GM12864 (cell line): Measurements from ENCODE around the gene TRIM74.
A peak's percentile ranks its signal among the peaks of the same experiment; 100 is the strongest.
"Not testable (repeated sequence)": the region's sequence is repeated elsewhere in the genome, so short reads cannot be mapped to it uniquely, and the experiment has no call there.

ENCODE experiments used
- DNase-seq: peaks from one replicate; pipeline ENCODE4 v3.0.0-alpha.2; 2011; ENCODE audit warnings: low read depth
- H3K4me3 ChIP-seq: 2 replicates; pipeline ENCODE4 v1.5.1; 2011; ENCODE audit warnings: mild to moderate bottlenecking, low read depth, low read length, control low read depth
- CTCF ChIP-seq: IDR thresholded peaks from 2 replicates; pipeline ENCODE4 v1.5.1; 2011; ENCODE audit warnings: low read depth, mild to moderate bottlenecking, moderate library complexity, low read length, control low read depth, inconsistent platforms; ENCODE audit errors: missing control alignments

The TRIM74 gene

GRCh38 chr7:72925546-72926120, 43.6 kb downstream of the TRIM74 start:
- no peak for TF ChIP-seq CTCF
- no peak for DNase-seq
- H3K4me3 ChIP-seq, result peak overlapping the region; percentile 77

GRCh38 chr7:72924733-72925545, 44.3 kb downstream of the TRIM74 start, which contains the start of gene POM121:
Gene POM121, plus strand, starts transcription at chr7:72925095. Its CDS starts 27 bp downstream, at chr7:72925122.
- DNase-seq, result peak; percentile 53
- TF ChIP-seq CTCF, result no peak
- H3K4me3 ChIP-seq, result peak within 1 kb of the TSS; percentile 77

GRCh38 chr7:72924386-72924732, 44.9 kb downstream of the TRIM74 start:
- peak overlapping the region; percentile 77 for H3K4me3 ChIP-seq
- no peak for DNase-seq
- TF ChIP-seq CTCF, result no peak

GRCh38 chr7:72919256-72919775, 50.0 kb downstream of the TRIM74 start:
- TF ChIP-seq CTCF, result no peak
- no peak overlapping the region for H3K4me3 ChIP-seq
- DNase-seq, result no peak

GRCh38 chr7:72914756-72915525, 54.3 kb downstream of the TRIM74 start:
- peak; percentile 68 for TF ChIP-seq CTCF
- H3K4me3 ChIP-seq, DNase-seq: not testable (repeated sequence)

- H3K4me3 ChIP-seq, DNase-seq: not testable (repeated sequence)
Measured at GRCh38 chr7:72913750-72914149, 55.5 kb downstream of the TRIM74 start.

GRCh38 chr7:72911395-72911794, 57.9 kb downstream of the TRIM74 start:
- not testable (repeated sequence) for H3K4me3 ChIP-seq, DNase-seq
